H9 (cell line): Measurements from ENCODE around the gene SLC46A2. TPM values are rescaled to one million over a fixed set of nuclear protein-coding genes. Genes with fewer than 3 reads are reported as not detected.

ENCODE experiments used
- DNase-seq: peaks from one replicate; pipeline ENCODE4 v3.0.0-alpha.2; 2017
- H2AFZ ChIP-seq: one replicate; pipeline ENCODE4 v1.6.1; 2013; ENCODE audit warnings: mild to moderate bottlenecking, low read length, control low read depth, moderate library complexity
- H2AK5ac ChIP-seq: 2 replicates; pipeline ENCODE4 v1.6.1; 2013; ENCODE audit warnings: low read length, control low read depth, mixed read lengths; ENCODE audit not compliant: insufficient read length
- H2BK120ac ChIP-seq: one replicate; pipeline ENCODE4 v1.6.1; 2013; ENCODE audit warnings: low read depth, mild to moderate bottlenecking, low read length, control low read depth, inconsistent platforms; ENCODE audit not compliant: poor library complexity, severe bottlenecking
- H2BK12ac ChIP-seq: 2 replicates; pipeline ENCODE4 v1.6.1; 2013; ENCODE audit warnings: low read length, control low read depth, mixed read lengths, low read depth; ENCODE audit not compliant: insufficient read length
- H2BK15ac ChIP-seq: 2 replicates; pipeline ENCODE4 v1.6.1; 2013; ENCODE audit warnings: low read depth, low read length, control low read depth
- H2BK20ac ChIP-seq: one replicate; pipeline ENCODE4 v1.6.1; 2013; ENCODE audit warnings: low read depth, mild to moderate bottlenecking, low read length, control low read depth, inconsistent platforms; ENCODE audit not compliant: poor library complexity, severe bottlenecking
- H2BK5ac ChIP-seq: 2 replicates; pipeline ENCODE4 v1.6.1; 2013; ENCODE audit warnings: low read length, control low read depth, mixed read lengths; ENCODE audit not compliant: insufficient read length
- H3K14ac ChIP-seq: 2 replicates; pipeline ENCODE4 v1.6.1; 2013; ENCODE audit warnings: low read length, control low read depth; ENCODE audit not compliant: insufficient read depth
- H3K18ac ChIP-seq: 2 replicates; pipeline ENCODE4 v1.6.1; 2013; ENCODE audit warnings: low read depth, mild to moderate bottlenecking, mixed read lengths, low read length, control low read depth; ENCODE audit not compliant: insufficient read length
- H3K23ac ChIP-seq: 2 replicates; pipeline ENCODE4 v1.6.1; 2013; ENCODE audit warnings: low read length, control low read depth, mixed read lengths, low read depth; ENCODE audit not compliant: insufficient read length
- H3K23me2 ChIP-seq: 2 replicates; pipeline ENCODE4 v1.6.1; 2013; ENCODE audit warnings: low read depth, mild to moderate bottlenecking, mixed read lengths, low read length, control low read depth; ENCODE audit not compliant: insufficient read length, poor library complexity, severe bottlenecking
- H3K27ac ChIP-seq: 2 replicates; pipeline ENCODE4 v1.5.1; 2013; ENCODE audit warnings: low read length, control low read depth, mixed read lengths, low read depth; ENCODE audit not compliant: insufficient read length
- H3K27me3 ChIP-seq: 2 replicates; pipeline ENCODE4 v1.6.1; 2013; ENCODE audit warnings: low read length, control low read depth, inconsistent platforms; ENCODE audit not compliant: insufficient read depth
- H3K4ac ChIP-seq: 2 replicates; pipeline ENCODE4 v1.6.1; 2013; ENCODE audit warnings: low read depth, mild to moderate bottlenecking, control low read depth, inconsistent platforms, low read length, moderate library complexity
- H3K4me1 ChIP-seq: 2 replicates; pipeline ENCODE4 v1.6.1; 2013; ENCODE audit warnings: low read length, control low read depth, inconsistent platforms; ENCODE audit not compliant: insufficient read depth
- H3K4me2 ChIP-seq: 2 replicates; pipeline ENCODE4 v1.6.1; 2013; ENCODE audit warnings: low read length, control low read depth, mixed read lengths; ENCODE audit not compliant: insufficient read length, insufficient read depth
- H3K56ac ChIP-seq: 2 replicates; pipeline ENCODE4 v1.6.1; 2013; ENCODE audit warnings: low read depth, mild to moderate bottlenecking, mixed read lengths, low read length, control low read depth; ENCODE audit not compliant: insufficient read length
- H3K79me1 ChIP-seq: 2 replicates; pipeline ENCODE4 v1.6.1; 2013; ENCODE audit warnings: low read depth, mild to moderate bottlenecking, moderate library complexity, low read length, control low read depth, inconsistent platforms; ENCODE audit not compliant: insufficient read depth, poor library complexity, severe bottlenecking
- H3K79me2 ChIP-seq: 2 replicates; pipeline ENCODE4 v1.6.1; 2013; ENCODE audit warnings: low read length, control low read depth, inconsistent platforms; ENCODE audit not compliant: insufficient read depth
- H3K9ac ChIP-seq: 2 replicates; pipeline ENCODE4 v1.6.1; 2013; ENCODE audit warnings: low read length, control low read depth, mixed read lengths; ENCODE audit not compliant: insufficient read length; ENCODE audit errors: extremely low read depth
- H3K9me3 ChIP-seq: one replicate; pipeline ENCODE4 v1.6.1; 2013; ENCODE audit warnings: low read depth, low read length, inconsistent platforms; ENCODE audit not compliant: control insufficient read depth
- H3T11ph ChIP-seq: one replicate; pipeline ENCODE4 v1.6.1; 2013; ENCODE audit warnings: mild to moderate bottlenecking, low read length, control low read depth, inconsistent platforms
- H4K20me1 ChIP-seq: one replicate; pipeline ENCODE4 v1.6.1; 2013; ENCODE audit not compliant: control insufficient read depth, insufficient read length, insufficient read depth
- H4K5ac ChIP-seq: 2 replicates; pipeline ENCODE4 v1.6.1; 2013; ENCODE audit warnings: low read depth, mild to moderate bottlenecking, mixed read lengths, low read length, control low read depth; ENCODE audit not compliant: insufficient read length
- H4K8ac ChIP-seq: replicated peaks from 2 replicates; pipeline ENCODE4 v1.6.1; 2013; ENCODE audit warnings: low read length, control low read depth, mixed read lengths, low read depth; ENCODE audit not compliant: insufficient read length
- H4K91ac ChIP-seq: 2 replicates; pipeline ENCODE4 v1.6.1; 2013; ENCODE audit warnings: low read depth, mild to moderate bottlenecking, moderate library complexity, mixed read lengths, low read length, control low read depth; ENCODE audit not compliant: insufficient read length
- H3K27ac Mint-ChIP-seq, 3 experiments: 2 replicates in 2 of 3; 3 replicates in 1 of 3; pipeline ENCODE4 v1.8.0; 2020 to 2021; ENCODE audit warnings: mixed read lengths in 3 of 3, mild to moderate bottlenecking in 1 of 3, moderate library complexity in 1 of 3
- H3K27me3 Mint-ChIP-seq: 2 replicates; pipeline ENCODE4 v1.8.0; 2021; ENCODE audit warnings: low read depth, mild to moderate bottlenecking, moderate library complexity, mixed read lengths
- H3K36me3 Mint-ChIP-seq, 3 experiments: 2 replicates in 2 of 3; 3 replicates in 1 of 3; pipeline ENCODE4 v1.8.0; 2020 to 2021; ENCODE audit warnings: low read depth in 3 of 3, mixed read lengths in 3 of 3; ENCODE audit not compliant: insufficient read depth in 1 of 3
- H3K4me1 Mint-ChIP-seq, 2 experiments: 2 replicates each; pipeline ENCODE4 v1.8.0; 2020; ENCODE audit warnings: mixed read lengths in 2 of 2
- H3K4me3 Mint-ChIP-seq, 2 experiments: 2 replicates in 1 of 2; 3 replicates in 1 of 2; pipeline ENCODE4 v1.8.0; 2020 to 2021; ENCODE audit warnings: mild to moderate bottlenecking in 2 of 2, mixed read lengths in 2 of 2, moderate library complexity in 1 of 2
- H3K9me3 Mint-ChIP-seq, 2 experiments: 2 replicates in 1 of 2; 3 replicates in 1 of 2; pipeline ENCODE4 v1.8.0; 2020; ENCODE audit warnings: mild to moderate bottlenecking in 2 of 2, mixed read lengths in 2 of 2, moderate library complexity in 1 of 2
- CTCF ChIP-seq: fragments of 200-600 bp; sonication (generic); conservative IDR thresholded peaks from 3 replicates; pipeline ENCODE4 v1.8.0; 2021; ENCODE audit warnings: antibody characterized with exemption, mild to moderate bottlenecking
- WGBS: extraction: QIAGEN DNeasy Blood & Tissue Kit; methylation state at CpG from one replicate; pipeline ENCODE4 v1.1.7; 2013; ENCODE audit warnings: missing lambda C conversion rate, low lambda C conversion rate, mixed read lengths; ENCODE audit not compliant: insufficient read length; ENCODE audit errors: extremely low coverage; 5-methylcytosine and 5-hydroxymethylcytosine counted together
- total RNA-seq: library from RNA; stranded (reverse); gene quantifications from 2 replicates; pipeline ENCODE4 v1.2.1, GENCODE V29; 2021

Gene SLC46A2
- total RNA-seq, 1 experiment from 2014 or later: not detected

DNA sequence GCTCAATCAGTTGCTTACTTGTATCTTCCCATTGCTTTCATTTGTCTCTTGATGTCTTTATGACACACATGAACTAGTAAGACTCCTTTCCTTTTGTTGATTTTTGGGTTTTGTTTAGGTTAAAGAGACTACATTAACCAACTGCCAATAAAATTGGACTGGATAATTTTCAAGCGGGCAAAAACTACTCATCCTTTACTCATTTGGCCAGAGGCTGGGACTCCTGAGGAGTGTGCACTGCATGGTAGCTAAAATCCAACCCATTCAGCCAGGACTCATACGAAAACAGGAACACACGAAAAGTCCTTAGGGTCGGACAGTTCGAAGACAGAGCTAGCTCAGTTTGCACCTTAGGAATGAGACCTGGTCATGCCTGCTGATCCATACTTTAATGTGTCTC is 6.0 kb downstream of the SLC46A2 start:
- no peak for TF ChIP-seq CTCF
- DNase-seq: no peak
- H3K27me3 ChIP-seq: peaks cover 3% of the 10 kb centered on the region; the same call in 1 of the 2 replicates
- no peak overlapping the region for H3K18ac ChIP-seq
- no peak overlapping the region for H3K23ac ChIP-seq
- no peak overlapping the region for H3K4me2 ChIP-seq
- H3K79me2 ChIP-seq: no peaks in the 10 kb centered on the region
- Mint-ChIP-seq H3K4me1 (peaks cover 0 to 3% of the 10 kb centered on the region in 2 experiments; a peak in 2 of 4 replicates), H3K27me3 (peaks cover 17% of the 10 kb centered on the region), H3K4me3 (no peak overlapping the region), H3K36me3 (no peaks in the 10 kb centered on the region; a peak in 3 of 7 replicates), H3K27ac (no peak overlapping the region), H3K9me3 (no peaks in the 10 kb centered on the region)
- no CpG with 5 or more reads among the region's 5 CpGs for WGBS
- no peak overlapping the region for H3K27ac ChIP-seq
- H3K14ac ChIP-seq: no peak overlapping the region
- H4K91ac ChIP-seq: no peak overlapping the region
- no peaks in the 10 kb centered on the region for H3K4me1 ChIP-seq
- H3K56ac ChIP-seq: no peak overlapping the region
- no peak overlapping the region for H2AFZ ChIP-seq
- no peak overlapping the region for H3K9ac ChIP-seq
- H2BK5ac ChIP-seq: no peak overlapping the region
- H4K5ac ChIP-seq: no peak overlapping the region
- H2BK120ac ChIP-seq: no peak overlapping the region
- no peak overlapping the region for H4K8ac ChIP-seq
- no peaks in the 10 kb centered on the region for H4K20me1 ChIP-seq
- H3K9me3 ChIP-seq: no peaks in the 10 kb centered on the region
- H3K4ac ChIP-seq: no peak overlapping the region
- H2BK15ac ChIP-seq: no peak overlapping the region
- H3T11ph ChIP-seq: no peak overlapping the region
- no peaks in the 10 kb centered on the region for H3K23me2 ChIP-seq
- H2AK5ac ChIP-seq: no peak overlapping the region
- H3K79me1 ChIP-seq: no peaks in the 10 kb centered on the region
- H2BK20ac ChIP-seq: no peak overlapping the region
- H2BK12ac ChIP-seq: no peak overlapping the region
